HG03039 (cell line): ENCODE results near the gene ERGIC1.

Experiments used
- ATAC-seq: cut with Tn5 transposase; IDR thresholded peaks from one replicate; pipeline ENCODE4 v1.9.1; 2021; ENCODE audit warnings: mild to moderate bottlenecking, moderate library complexity; ENCODE audit not compliant: unreplicated experiment

The ERGIC1 gene

DNA sequence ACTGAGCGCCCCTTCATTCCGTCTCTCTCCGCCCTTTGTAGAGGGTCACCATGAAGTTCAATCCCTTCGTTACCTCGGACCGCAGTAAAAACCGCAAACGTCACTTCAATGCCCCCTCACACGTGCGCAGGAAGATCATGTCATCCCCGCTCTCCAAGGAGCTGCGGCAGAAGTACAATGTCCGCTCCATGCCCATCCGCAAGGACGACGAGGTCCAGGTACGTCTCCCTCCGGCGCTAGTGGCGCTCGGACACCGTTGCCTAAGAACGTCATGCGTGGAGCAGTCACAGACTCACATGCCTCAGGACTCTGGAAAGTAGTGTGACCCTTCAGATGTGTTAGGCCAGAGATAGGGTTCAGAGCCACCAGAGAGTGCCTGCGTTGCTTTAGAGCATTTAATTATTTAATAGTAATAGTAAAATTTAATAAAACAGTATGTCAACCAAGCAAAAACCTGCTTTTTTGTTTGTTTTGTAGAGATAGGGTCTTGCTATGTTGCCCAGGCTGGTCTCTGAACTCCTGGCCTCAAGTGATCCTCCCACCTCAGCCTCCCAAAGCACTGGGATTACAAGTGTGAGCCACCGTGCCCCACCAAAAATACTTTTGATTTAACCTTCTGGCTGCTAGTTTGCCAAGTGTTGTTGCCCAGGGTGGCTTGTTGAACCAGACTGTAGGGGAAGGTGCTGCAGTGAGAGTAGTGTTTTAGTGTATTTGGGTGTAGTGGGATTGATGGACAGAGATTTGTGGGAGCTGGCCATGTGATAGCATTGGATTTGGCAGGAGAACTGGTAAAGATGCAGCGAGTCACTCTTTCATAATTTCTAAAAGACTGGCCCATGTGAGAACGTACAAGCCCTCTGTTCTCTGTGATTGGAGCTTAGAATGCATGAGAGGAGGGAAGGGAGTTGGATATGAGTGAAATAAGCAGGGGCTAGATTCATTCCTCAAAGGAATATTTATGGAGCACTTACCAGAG, 126.1 kb downstream of the ERGIC1 start:
- no peak for ATAC-seq

DNA sequence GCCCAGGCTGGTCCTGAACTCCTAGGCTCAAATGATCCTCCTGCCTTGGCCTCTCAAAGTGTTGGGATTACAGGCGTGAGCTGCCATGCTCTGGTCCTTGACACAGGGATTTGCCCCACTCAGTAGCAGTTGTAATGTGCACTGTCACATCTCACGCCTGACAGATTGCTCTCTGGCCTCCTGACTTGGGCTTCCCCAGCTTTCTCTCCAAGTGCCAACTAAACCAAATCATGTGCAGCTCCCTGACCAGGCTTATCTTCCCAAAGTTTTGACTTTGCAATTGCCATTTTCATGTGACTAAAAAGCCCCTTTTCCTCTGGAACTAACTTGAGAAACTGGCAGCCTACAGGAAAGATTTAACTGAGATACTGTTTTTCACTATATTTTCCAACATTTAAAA, 135.9 kb downstream of the ERGIC1 start:
- no peak for ATAC-seq

DNA sequence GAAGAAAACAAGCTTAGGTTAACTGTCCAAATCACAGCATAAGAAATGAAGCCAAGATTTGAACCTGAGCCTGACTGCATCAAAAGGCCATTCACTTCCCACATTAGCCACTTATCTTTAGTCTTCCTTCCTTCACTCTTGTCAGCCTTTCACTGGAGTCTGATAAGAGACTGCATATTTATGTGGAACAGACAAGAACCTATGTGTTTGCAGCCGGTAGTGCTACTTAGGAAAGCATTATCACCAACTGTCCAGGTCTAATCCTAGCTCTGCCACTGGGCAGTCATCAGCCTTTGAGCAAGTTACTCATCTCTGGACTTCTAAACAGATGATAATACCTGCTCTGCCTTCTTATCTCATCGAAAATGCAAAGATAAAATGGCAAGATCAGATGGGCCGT, 137.4 kb downstream of the ERGIC1 start:
- no peak for ATAC-seq

DNA sequence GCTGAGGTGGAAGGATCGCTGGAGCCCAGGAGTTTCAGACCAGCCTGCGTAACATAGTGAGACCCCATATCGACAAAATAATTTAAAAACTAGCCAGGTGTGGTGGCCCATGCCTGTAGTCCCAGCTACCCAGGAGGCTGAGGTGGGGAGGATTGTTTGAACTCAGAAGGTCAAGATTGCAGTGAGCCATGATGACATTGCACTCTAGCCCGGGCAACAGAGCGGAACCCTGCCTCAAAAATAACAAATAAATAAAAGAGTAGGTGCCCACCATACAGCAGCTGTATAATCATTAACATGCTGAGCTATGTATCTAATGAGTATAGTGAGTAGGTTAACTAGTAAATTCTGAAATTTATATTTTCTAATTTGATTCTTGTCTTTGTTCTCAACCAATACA, 138.5 kb downstream of the ERGIC1 start:
- no peak for ATAC-seq

DNA sequence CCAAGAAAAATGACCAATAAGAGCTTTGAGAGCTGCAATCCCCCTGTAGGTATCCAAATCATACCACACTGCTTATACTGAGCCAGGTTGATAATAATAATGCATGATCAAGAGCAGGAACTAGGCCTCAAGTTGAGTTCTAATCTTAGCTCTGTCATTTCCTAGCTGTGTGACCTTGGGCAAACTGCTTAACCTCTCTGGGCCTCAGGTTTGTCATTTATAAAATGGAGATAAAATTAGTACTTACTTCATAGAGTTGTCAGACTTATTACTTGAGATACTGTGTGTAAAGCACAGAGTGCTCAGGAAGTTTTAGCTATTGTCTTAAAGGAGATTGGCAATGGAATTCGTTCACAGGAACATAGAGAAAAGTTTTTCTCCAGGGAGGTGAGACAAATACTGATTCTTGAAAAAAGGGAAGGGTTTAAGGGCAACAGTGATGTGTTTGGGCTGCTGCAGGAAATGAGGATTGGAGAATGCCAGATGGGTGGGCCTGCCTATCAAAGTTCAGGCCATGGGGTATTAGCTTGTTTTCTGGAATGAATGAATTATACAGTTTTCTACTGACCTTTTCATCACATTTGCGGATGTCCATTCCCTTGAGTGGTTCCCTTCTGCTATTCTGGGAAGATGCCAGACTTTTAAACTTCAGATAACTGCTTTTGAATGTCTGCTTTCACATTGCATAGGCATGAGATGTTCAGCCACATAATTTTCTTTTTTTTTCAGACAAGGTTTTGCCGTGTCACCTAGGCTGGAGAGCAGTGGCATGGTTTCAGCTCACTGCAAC, 139.3 kb downstream of the ERGIC1 start:
- ATAC-seq = no peak

DNA sequence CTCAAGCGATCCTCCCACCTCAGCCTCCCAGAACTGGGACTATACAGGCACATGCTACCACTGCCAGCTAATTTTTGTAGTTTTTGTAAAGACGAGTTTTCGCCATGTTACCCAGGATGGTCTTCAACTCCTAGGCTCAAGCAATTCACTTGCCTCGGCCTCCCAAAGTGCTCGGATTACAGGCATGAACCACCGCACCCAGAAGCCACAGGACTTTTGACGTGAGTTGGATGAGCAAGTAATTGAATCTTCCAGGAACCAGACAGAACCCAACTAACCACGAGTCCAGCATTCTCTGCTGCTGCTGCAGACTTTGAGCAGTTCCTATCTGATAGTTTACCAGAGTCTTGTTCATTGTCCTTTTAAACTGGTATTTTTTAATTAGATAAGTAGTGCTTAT, 139.9 kb downstream of the ERGIC1 start:
- no peak for ATAC-seq

DNA sequence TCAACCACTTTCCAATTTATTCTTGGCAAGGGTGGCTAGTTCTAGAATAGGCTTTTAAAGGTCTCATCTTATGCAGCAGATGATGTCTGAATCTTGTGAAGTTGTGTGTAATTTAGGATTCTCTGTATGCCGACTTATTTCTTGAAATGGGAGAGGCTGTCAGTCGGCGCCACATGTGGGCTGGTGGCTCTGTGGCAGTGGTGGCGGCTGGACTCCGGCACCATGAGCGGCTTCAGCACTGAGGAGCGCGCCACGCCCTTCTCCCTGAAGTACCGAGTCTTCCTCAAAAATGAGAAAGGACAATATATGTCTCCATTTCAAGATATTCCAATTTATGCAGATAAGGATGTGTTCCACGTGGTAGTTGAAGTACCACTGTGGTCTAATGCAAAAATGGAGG, 141.2 kb downstream of the ERGIC1 start:
- ATAC-seq = no peak

DNA sequence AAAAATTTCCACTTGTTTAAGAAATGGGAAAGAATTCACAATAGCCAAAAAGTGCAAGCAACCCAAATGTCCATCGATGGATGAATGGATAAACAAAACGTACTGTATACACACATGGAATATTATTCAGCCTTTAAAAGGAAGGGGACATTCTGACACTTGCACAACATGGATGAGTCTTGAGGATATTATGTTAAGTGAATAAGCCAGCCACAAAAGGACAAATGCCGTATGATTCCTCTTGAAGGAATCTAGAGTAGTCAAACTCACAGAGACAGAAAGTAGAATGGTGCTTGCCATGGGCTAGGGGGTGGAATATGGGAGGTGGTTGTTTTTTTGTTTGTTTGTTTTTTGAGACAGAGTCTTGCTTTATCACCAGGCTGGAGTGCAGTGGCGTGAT, 145.7 kb downstream of the ERGIC1 start:
- ATAC-seq = no peak

DNA sequence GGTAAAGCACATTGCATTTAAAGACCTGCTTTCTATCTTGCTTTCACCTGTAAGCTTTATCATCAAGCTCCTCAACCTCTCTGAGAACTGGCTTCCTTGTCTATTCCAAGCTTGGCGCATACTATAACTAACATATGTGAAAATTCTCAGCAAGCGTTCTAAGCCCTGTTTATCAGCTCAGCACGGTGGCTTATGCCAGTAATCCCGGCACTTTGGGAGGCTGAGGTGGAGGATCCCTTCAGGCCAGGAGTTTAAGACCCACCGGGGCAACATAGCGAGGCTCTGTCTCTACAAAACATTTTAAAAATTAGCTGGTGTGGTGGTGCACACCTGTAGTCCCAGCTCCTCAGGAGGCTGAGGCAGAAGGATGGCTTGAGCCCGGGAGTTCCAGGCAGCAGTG, 147.9 kb downstream of the ERGIC1 start:
- no peak for ATAC-seq

DNA sequence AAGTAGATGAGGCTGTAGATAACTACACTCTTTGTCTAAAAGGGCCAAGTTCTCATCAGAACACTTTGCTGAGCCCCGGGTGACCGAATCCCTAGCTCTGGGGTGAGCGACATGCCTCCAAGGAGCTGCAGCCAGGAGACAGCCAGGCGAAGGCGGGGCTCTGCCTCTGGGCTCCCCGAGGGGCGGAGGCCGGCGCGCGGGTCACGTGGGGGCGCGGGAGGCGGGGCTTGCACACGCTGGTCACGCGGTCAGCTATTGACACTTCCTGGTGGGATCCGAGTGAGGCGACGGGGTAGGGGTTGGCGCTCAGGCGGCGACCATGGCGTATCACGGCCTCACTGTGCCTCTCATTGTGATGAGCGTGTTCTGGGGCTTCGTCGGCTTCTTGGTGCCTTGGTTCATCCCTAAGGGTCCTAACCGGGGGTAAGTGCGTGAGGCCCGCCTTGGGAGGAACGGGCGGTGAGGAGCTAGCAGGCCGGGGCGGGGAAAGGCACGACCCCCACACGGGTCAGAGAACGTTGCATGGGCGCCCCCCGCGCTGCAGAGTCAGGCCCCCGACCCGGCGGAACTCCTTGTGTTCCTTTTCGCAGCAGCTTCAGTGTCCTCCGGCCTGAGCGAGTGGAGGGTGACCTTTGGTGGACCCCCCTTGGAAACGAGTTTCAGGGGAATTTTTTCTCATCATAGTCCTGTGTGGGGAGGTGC, 149.6 kb downstream of the ERGIC1 start, which contains the start of gene ATP6V0E1:
ATP6V0E1 (plus strand) TSS at position 230 of the 702 bp plus-strand sequence; CDS start at position 320, 90 bp downstream.
- peak; percentile 91 for ATAC-seq

DNA sequence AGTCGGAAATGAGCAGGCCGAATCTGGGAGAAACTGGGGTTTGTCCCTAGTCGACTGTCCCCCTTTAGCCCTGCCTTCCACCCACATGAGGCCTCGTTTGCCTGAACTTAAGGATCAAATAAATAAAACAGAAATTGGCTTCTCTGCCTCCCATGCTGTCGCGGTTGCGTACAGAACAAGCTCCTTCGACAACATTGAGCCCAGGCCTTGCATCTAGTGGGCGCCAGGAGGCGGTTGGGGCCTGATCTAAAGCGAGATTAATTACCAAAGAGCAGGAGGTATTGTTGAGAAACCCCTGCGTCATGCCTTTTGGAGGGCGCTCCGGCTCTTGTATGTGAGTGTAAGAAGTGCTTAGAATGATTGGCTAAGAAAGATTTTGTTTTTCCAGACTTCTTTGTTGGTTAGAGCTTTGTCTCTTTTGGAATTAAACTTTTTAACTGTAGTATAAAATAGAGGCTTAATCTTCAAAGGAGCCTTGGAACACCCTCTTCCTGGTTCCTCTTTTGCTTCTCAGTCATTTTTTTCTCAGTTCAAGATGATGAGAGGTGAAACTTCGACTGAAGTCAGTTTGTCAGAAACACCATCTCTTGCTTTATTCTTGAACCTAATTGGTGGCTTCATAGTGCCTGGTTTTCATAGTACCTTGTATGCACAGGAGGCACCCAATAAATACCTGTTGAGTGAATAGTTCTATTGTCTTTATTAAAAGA, 150.3 kb downstream of the ERGIC1 start:
- peak; percentile 34 for ATAC-seq

DNA sequence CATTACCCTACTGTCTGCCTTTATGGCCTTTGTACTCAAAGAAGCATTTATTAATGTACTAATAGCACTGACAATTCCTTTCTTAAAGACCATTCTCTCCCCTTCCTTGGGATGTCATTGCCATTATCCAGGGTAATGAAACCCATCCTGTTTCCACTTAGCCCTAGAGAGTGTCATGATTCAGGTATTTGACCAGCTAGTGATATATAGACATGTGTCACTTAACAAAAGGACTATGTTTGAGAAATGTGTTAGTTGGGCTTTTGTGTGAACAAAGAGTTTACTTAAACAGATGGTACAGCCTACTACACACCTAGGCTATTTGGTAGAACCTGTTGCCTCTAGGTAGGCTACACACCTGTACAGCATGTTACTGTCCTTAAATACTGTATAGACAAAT, 151.5 kb downstream of the ERGIC1 start:
- ATAC-seq = no peak

DNA sequence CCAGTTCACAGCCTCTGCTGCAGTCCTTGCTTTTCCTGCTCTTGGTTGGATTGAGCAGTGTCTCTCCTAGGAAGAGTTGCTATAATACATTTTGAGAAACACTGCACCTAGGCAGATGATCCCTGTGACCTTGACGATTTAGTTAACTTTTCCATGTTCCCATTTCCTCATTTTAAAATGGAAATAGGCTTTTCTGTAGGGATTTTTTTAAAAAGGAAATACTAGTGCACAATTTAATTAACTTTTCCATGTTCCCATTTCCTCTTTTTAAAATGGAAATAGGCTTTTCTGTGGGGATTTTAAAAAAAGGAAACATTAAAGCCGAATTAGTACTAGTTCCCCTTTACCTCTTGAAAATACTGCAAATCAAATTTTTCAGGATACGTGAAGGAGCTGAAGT, 154.2 kb downstream of the ERGIC1 start:
- no peak for ATAC-seq

DNA sequence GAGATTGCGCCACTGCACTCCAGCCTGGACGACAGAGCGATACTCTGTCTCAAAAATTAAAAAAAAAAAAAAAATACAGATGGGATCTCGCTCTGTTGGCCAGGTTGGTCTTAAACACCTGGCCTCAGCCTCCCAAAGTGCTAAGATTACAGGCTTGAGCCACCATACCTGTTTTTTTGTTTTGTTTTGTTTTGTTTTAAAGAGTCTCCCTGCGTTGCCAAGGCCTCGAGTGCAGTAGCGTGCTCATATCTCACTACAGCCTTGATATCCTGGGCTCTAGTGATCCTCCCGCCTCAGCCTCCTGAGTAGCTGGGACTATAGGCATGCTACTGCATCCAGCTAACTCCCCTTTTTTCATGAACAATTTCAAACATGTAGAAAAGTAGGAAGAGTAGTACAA, 156.7 kb downstream of the ERGIC1 start:
- no peak for ATAC-seq

DNA sequence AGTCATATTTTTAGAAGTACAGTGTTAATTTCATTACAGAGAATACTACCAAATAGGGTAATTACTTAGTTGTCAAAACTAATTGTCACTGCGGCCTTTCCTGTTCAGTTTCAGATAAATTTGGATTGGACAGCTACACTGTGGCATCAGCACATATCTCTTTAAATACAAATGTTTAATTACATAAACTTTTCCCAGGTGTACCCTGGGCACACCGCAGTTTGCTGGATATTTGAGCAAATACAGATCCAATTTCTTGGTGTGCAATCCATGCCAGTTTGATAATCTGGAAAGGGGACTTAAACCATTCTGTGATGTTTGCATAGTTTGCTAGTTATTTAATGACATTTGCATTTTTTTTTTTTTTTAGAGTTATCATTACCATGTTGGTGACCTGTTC, 160.4 kb downstream of the ERGIC1 start:
- no peak for ATAC-seq

DNA sequence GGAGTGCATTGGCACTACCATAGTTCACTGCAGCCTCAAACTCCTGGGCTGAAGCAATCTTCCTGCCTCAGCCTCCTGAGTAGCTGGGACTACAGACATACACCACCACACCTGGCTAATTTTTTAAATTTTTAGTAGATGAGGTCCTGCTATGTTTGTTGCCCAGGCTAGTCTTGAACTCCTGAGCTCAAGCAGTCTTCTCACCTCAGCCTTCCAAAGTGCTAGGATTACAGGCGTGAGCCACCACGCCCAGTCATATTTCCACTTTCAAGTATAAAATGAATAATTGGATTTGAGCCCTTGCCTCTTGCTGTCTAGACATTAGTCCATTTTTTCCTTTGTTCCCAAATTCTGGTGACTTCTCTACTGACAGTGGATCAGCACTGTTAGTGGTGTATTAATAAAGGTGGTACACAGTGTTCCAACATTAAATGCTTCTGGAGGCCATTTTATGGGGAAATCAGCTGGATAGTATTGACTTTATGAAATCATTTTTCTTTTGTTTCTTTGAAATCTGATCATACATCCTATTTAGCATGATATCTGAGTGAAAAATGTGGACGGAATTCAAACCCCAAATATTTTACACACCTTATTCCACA, 165.4 kb downstream of the ERGIC1 start:
- no peak for ATAC-seq

DNA sequence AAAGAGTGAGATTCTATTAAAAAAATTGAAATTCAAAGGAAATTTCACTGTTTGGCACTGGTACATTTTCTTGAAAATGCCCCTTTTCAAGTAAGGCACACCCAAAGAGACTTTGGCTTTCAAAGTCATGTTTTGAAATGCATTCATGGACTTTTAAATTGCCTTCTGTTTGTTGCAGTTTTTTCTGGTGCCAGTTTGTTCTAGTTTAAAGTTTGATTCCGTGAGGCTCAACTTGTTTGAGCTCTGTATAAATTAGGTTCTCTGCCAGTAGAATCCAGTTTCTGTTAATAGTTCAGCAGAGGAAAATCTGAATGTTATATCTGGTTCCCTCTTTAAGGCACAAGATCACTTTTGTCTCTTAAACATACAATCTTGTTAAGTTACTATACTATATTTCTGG, 165.9 kb downstream of the ERGIC1 start:
- no peak for ATAC-seq

DNA sequence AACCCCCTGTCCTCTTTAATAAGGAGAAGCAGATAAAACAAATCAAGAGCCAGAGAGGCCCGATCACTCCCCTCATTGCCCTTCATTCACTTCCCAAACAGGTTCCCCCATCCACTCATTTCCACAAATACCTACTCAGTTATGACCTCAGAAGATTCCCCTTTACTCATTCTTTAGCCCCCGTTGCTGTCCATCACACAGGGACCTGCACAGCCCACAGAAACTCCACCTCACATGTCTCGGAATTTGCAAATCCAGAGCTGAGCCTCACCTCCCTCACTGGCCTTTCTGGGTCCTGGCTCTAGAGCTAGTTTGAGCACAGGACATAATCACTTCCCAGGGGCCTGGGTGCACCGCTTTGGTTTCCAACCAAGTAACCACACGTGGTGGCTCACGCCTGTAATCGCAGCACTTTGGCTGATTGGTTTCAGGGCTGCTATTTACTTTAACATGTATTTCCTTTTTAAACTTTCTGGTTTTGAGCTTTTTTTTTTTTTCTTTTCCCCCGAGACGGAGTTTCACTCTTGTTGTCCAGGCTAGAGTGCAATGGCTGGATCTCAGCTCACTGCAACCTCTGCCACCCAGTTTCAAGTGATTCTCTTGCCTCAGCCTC, 167.3 kb downstream of the ERGIC1 start:
- ATAC-seq = peak; percentile 57
